Gastrocnemius medialis (tissue), 4 donors: ENCODE data around the gene OSM.

ENCODE experiments used
- CTCF ChIP-seq, 5 experiments: fragments of 450-650 bp in 3 of 5; fragments of 200-600 bp in 2 of 5; sonication (generic) in 2 of 5; IDR thresholded peaks in 4 of 5; conservative IDR thresholded peaks in 1 of 5; 1 replicate in 4 of 5; 2 replicates in 1 of 5; pipeline ENCODE4 v1.5.1; 2016 to 2019; ENCODE audit warnings: antibody characterized with exemption in 5 of 5, mild to moderate bottlenecking in 3 of 5, moderate library complexity in 3 of 5
- POLR2A ChIP-seq, 2 donors: fragments of 450-650 bp; IDR thresholded peaks; one replicate each; pipeline ENCODE4 v1.6.1; 2017; ENCODE audit warnings: antibody characterized with exemption in 2 of 2, mild to moderate bottlenecking in 2 of 2, moderate library complexity in 2 of 2

- TF ChIP-seq CTCF (IDR thresholded peaks at IDR 0.05 in 4 of 5, conservative IDR thresholded peaks at IDR 0.05 in 1 of 5) (no peak), POLR2A (IDR thresholded peaks at IDR 0.05) (no peak)
These were observed 991 bp upstream of the OSM start for GRCh38 chr22:30267382-30268302.
